ENCODE measurements around the gene OGFOD3. TPM values are rescaled to one million over a fixed set of nuclear protein-coding genes. Genes with fewer than 3 reads are reported as not detected.

The OGFOD3 gene
- total RNA-seq, 1 donor = 25.3 TPM

DNA sequence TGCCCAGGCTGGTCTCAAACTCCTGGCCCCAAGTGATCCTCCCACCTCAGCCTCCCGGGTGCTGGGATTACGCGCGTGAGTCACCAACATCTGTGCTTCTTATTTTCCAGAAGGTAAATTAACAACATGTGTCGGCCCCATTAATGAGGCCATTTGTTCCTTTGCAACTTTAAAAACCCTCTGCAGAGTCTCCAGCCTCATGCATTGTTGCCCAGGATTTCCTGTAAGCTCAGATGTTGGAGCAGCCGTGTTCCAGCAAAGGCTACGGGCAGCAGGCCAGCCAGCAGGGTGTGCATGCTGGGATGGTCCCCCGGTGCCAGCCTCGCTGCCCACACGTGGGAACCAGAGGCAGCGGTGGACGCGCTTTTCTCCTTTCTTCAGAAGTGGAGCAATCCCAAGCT lies 19.3 kb downstream of the OGFOD3 start:
- H3K9me3 ChIP-seq (ENCODE audit: low read depth, low read length) = no peaks in the 10 kb centered on the region
- H3K4me2 ChIP-seq (ENCODE audit: insufficient read depth, low read length) = no peak overlapping the region
- TF ChIP-seq, protein P1, sequence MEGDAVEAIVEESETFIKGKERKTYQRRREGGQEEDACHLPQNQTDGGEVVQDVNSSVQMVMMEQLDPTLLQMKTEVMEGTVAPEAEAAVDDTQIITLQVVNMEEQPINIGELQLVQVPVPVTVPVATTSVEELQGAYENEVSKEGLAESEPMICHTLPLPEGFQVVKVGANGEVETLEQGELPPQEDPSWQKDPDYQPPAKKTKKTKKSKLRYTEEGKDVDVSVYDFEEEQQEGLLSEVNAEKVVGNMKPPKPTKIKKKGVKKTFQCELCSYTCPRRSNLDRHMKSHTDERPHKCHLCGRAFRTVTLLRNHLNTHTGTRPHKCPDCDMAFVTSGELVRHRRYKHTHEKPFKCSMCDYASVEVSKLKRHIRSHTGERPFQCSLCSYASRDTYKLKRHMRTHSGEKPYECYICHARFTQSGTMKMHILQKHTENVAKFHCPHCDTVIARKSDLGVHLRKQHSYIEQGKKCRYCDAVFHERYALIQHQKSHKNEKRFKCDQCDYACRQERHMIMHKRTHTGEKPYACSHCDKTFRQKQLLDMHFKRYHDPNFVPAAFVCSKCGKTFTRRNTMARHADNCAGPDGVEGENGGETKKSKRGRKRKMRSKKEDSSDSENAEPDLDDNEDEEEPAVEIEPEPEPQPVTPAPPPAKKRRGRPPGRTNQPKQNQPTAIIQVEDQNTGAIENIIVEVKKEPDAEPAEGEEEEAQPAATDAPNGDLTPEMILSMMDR (IDR thresholded peaks at IDR 0.05; ENCODE audit: extremely low read depth, low read depth, low read length) = no peak
- no peaks in the 10 kb centered on the region for H3K79me2 ChIP-seq (ENCODE audit: insufficient read depth, low read length)
- H3K36me3 ChIP-seq (ENCODE audit: insufficient read depth, low read length) = no peaks in the 10 kb centered on the region
- H3K4me3 ChIP-seq (ENCODE audit: insufficient read depth, low read length) = no peak overlapping the region
- peak; percentile 92 for DNase-seq (ENCODE audit: insufficient read length, low spot score, missing footprints)
- no peak overlapping the region for H3K27ac ChIP-seq (ENCODE audit: low read depth, low read length)
- no peaks in the 10 kb centered on the region for H3K27me3 ChIP-seq (ENCODE audit: insufficient read depth, low read length)
- peaks cover 12% of the 10 kb centered on the region for H3K4me1 ChIP-seq (ENCODE audit: insufficient read depth, low read length)
- H2AFZ ChIP-seq (ENCODE audit: low read length) = no peak overlapping the region
- no peaks in the 10 kb centered on the region for H4K20me1 ChIP-seq (ENCODE audit: insufficient read depth, low read length)

DNA sequence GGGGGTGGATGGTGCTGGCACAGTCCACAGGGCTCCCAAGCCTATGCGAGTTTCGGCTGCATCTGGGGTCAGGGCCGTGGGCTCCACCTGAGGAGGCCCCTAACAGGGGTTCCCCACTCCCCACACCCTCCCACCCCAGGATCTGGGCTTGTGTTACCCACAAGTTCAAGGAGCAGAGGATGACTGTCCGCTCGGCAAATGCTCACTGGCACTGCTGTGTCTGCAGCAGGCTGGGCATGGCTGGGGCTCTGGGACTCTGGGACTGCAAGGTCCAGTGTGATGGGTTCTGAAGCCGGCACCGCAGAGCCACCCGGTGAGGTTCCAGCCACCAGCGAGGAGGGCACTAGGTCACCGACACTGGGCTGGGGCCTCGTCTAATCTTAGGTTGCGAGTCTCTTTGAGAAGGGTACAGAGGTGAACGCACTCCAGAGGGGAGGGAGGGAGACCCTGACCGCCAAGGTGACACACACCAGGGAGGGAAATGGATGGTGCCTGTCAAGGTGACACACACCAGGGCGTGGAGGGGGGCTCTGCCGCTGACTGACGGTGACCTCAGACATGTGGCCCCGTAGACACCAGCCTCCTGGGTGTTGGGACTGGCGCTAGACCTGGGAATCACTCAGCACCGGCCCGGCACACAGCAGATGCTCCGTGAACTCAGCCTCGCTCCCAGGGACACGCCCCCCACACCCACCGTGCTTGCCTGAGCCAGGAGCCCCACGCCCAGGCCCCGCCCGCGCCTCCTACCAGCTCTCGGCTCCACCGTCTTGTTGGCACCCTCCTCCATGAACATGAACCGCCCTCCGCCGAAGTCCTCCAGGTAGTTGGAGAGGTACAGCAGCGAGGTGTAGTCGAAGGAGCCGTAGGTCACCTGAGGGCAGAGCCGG lies 20.7 kb downstream of the OGFOD3 start:
- Histone ChIP-seq H3K79me2 (ENCODE audit: insufficient read depth, low read length) (no peaks in the 10 kb centered on the region), H3K4me3 (ENCODE audit: insufficient read depth, low read length) (no peak overlapping the region), H3K36me3 (ENCODE audit: insufficient read depth, low read length) (no peaks in the 10 kb centered on the region), H3K4me1 (ENCODE audit: insufficient read depth, low read length) (peaks cover 12% of the 10 kb centered on the region), H3K9me3 (ENCODE audit: low read depth, low read length) (no peaks in the 10 kb centered on the region), H3K27ac (ENCODE audit: low read depth, low read length) (no peak overlapping the region), H4K20me1 (ENCODE audit: insufficient read depth, low read length) (no peaks in the 10 kb centered on the region), H3K4me2 (ENCODE audit: insufficient read depth, low read length) (no peak overlapping the region), H2AFZ (ENCODE audit: low read length) (no peak overlapping the region), H3K27me3 (ENCODE audit: insufficient read depth, low read length) (no peaks in the 10 kb centered on the region)
- DNase-seq (ENCODE audit: insufficient read length, low spot score, missing footprints) = peak; percentile 84
- TF ChIP-seq, protein P1 (IDR thresholded peaks at IDR 0.05; ENCODE audit: extremely low read depth, low read depth, low read length) = no peak

DNA sequence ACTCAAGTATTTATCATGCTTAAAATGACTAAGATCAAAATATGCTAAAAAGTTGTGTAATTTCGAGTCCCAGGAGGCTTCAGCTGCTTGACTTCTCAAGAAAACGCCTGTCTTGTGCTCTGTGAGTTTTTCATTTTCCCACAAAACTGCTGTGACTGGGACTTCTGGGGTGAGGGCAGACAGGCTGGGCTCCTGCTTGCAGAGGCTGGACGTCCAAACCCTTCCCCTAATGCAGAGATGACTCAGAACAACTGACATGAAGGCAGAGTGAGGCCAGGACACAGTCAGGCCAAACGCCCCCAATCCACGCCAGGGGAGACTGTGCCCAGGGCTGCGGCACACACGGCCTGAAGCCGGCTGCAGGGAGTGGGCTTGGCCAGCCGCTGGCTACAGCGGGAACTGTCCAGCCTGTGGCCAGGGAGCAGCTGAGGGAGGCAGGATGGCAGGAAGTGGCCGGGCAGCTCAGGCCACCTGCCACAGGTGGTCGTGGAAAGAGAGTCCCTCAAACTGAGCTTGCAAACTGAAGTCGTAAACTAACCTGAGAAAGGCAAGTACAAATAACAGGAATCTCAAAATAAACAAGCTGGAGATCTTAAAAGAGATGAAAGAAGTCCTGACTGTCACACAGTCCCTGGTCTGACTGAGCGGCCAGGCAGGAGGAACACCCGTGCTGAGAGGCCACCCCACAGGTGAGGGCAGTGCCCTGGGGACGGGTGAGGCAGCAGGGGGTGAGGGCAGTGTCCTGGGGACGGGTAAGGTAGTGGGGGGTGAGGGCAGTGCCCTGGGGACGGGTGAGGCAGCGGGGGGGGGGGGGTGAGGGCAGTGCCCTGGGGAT lies 21.6 kb downstream of the OGFOD3 start:
- Histone ChIP-seq H3K4me3 (ENCODE audit: insufficient read depth, low read length) (no peak overlapping the region), H3K4me2 (ENCODE audit: insufficient read depth, low read length) (peak overlapping the region; percentile 6), H3K36me3 (ENCODE audit: insufficient read depth, low read length) (no peaks in the 10 kb centered on the region), H3K27ac (ENCODE audit: low read depth, low read length) (peak overlapping the region; percentile 63), H3K27me3 (ENCODE audit: insufficient read depth, low read length) (no peaks in the 10 kb centered on the region), H3K4me1 (ENCODE audit: insufficient read depth, low read length) (peaks cover 12% of the 10 kb centered on the region), H3K79me2 (ENCODE audit: insufficient read depth, low read length) (no peaks in the 10 kb centered on the region), H3K9me3 (ENCODE audit: low read depth, low read length) (no peaks in the 10 kb centered on the region), H4K20me1 (ENCODE audit: insufficient read depth, low read length) (no peaks in the 10 kb centered on the region), H2AFZ (ENCODE audit: low read length) (no peak overlapping the region)
- TF ChIP-seq, protein P1 (IDR thresholded peaks at IDR 0.05; ENCODE audit: extremely low read depth, low read depth, low read length) = no peak
- DNase-seq (ENCODE audit: insufficient read length, low spot score, missing footprints) = peak; percentile 99

DNA sequence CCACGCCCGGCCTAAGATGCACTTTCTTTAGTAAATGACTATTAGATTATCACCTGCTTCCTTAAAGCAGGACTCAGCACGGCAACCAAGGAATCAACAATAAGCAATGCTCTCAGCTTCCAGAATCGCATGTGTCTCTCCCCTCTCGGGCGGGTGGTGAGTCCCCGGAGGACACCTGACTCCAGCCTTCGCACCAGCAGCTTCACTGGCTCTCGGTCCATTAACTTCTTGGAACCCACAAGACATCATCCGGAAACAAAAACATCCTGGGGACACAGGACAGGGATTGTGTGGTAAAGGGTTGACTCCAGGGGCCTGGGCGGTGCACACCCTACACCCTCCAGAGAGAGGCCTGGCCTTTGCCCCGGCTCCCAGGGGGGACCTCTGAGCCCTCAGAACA lies 24.1 kb downstream of the OGFOD3 start:
- Histone ChIP-seq H3K27me3 (ENCODE audit: insufficient read depth, low read length) (no peaks in the 10 kb centered on the region), H3K4me1 (ENCODE audit: insufficient read depth, low read length) (peaks cover 12% of the 10 kb centered on the region), H3K9me3 (ENCODE audit: low read depth, low read length) (no peaks in the 10 kb centered on the region), H3K4me2 (ENCODE audit: insufficient read depth, low read length) (no peak overlapping the region), H4K20me1 (ENCODE audit: insufficient read depth, low read length) (no peaks in the 10 kb centered on the region), H3K27ac (ENCODE audit: low read depth, low read length) (no peak overlapping the region), H3K79me2 (ENCODE audit: insufficient read depth, low read length) (no peaks in the 10 kb centered on the region), H3K36me3 (ENCODE audit: insufficient read depth, low read length) (no peaks in the 10 kb centered on the region), H3K4me3 (ENCODE audit: insufficient read depth, low read length) (no peak overlapping the region), H2AFZ (ENCODE audit: low read length) (no peak overlapping the region)
- TF ChIP-seq, protein P1 (IDR thresholded peaks at IDR 0.05; ENCODE audit: extremely low read depth, low read depth, low read length) = no peak
- DNase-seq (ENCODE audit: insufficient read length, low spot score, missing footprints) = no peak

Data from osteoblast (primary cell).